Measurements from ENCODE around the gene CLCN5. TPM values are rescaled to one million over a fixed set of nuclear protein-coding genes. Genes with fewer than 3 reads are reported as not detected.
A peak's percentile ranks its signal among the peaks of the same experiment; 100 is the strongest.

CLCN5 gene
- total and polyA plus RNA-seq, 12 donors, result 0.83 to 3.6 (median 1.6) TPM

- Histone ChIP-seq H3K36me3 (no peaks in the 10 kb centered on the region), H3K4me3 (no peak overlapping the region), H3K4me1 (peaks cover 0 to 5% (median 0%) of the 10 kb centered on the region in 9 donors), H3K27me3 (peaks cover 0 to 20% (median 0%) of the 10 kb centered on the region in 7 donors), H3K9me3 (no peaks in the 10 kb centered on the region), H3K27ac (no peak overlapping the region)
- no peak for TF ChIP-seq CTCF (IDR thresholded peaks at IDR 0.05)
- intact Hi-C loops (cut with DNase I), result loop anchor here in 3 of 10 donors (10.0 kb wide), 1 partner anchor 467 kb away; no protein-coding TSS in a partner anchor
- ATAC-seq (no peak), DNase-seq (no peak)
- WGBS, 2 donors, result 82 to 84% methylated on average over 2 of the region's 2 CpGs
Observed at GRCh38 chrX:50108264-50108663, 185.9 kb downstream of the CLCN5 start.

- no peak for ATAC-seq
- Histone ChIP-seq H3K27ac (no peak overlapping the region), H3K4me3 (no peak overlapping the region), H3K27me3 (peaks cover 0 to 13% (median 0%) of the 10 kb centered on the region in 7 donors), H3K4me1 (peaks cover 0 to 5% (median 0%) of the 10 kb centered on the region in 9 donors), H3K9me3 (no peaks in the 10 kb centered on the region), H3K36me3 (no peaks in the 10 kb centered on the region)
- TF ChIP-seq CTCF (IDR thresholded peaks at IDR 0.05), result no peak
- WGBS, 2 donors, result 20 to 29% methylated on average over 2 of the region's 2 CpGs
- peak; percentile 10 to 15 for DNase-seq
- intact Hi-C loops (cut with DNase I), result no loop called here
Observed at GRCh38 chrX:50111742-50112141, 189.3 kb downstream of the CLCN5 start.

- H3K27me3 ChIP-seq, result peaks cover 0 to 3% (median 0%) of the 10 kb centered on the region in 7 donors
- no peak overlapping the region for H3K27ac ChIP-seq
- no peaks in the 10 kb centered on the region for H3K36me3 ChIP-seq
- intact Hi-C loops (cut with DNase I), result no loop called here
- ATAC-seq (no peak), DNase-seq (no peak)
- H3K9me3 ChIP-seq, result no peaks in the 10 kb centered on the region
- no peak for TF ChIP-seq CTCF (IDR thresholded peaks at IDR 0.05)
- no peak overlapping the region for H3K4me3 ChIP-seq
- H3K4me1 ChIP-seq, result peaks cover 0 to 5% (median 0%) of the 10 kb centered on the region in 9 donors
- WGBS, 2 donors, result 31 to 51% methylated on average over 2 of the region's 2 CpGs
Observed at GRCh38 chrX:50114113-50114512, 191.7 kb downstream of the CLCN5 start.

GRCh38 chrX:50115973-50116372 lies 193.6 kb downstream of the CLCN5 start:
- WGBS, 2 donors, result 93 to 97% methylated on average over 2 of the region's 2 CpGs
- intact Hi-C loops (cut with DNase I), result no loop called here
- no peak overlapping the region for H3K4me3 ChIP-seq
- peaks cover 0 to 17% (median 0%) of the 10 kb centered on the region in 7 donors for H3K27me3 ChIP-seq
- no peak for DNase-seq
- H3K27ac ChIP-seq, result no peak overlapping the region
- H3K4me1 ChIP-seq, result peaks cover 0 to 5% (median 0%) of the 10 kb centered on the region in 9 donors
- no peak for ATAC-seq
- no peak for TF ChIP-seq CTCF (IDR thresholded peaks at IDR 0.05)
- H3K36me3 ChIP-seq, result no peaks in the 10 kb centered on the region
- no peaks in the 10 kb centered on the region for H3K9me3 ChIP-seq
